Lower lobe of right lung (tissue), 2 donors: ENCODE results near the gene KRTAP22-1. TPM values are rescaled to one million over a fixed set of nuclear protein-coding genes. Genes with fewer than 3 reads are reported as not detected.

ENCODE experiments used
- ATAC-seq, 2 donors: fragments of 200-7000 bp; cut with Tn5 transposase; one replicate each; pipeline ENCODE4 v1.9.1; 2020 to 2022; ENCODE audit warnings: mild to moderate bottlenecking in 2 of 2, moderate library complexity in 2 of 2
- DNase-seq: peaks from one replicate; pipeline ENCODE4 v3.0.0-alpha.2; 2020
- H3K27ac ChIP-seq: fragments of 200-600 bp; one replicate; pipeline ENCODE4 v1.8.0; 2022
- H3K27me3 ChIP-seq: fragments of 200-600 bp; one replicate; pipeline ENCODE4 v1.8.0; 2022; ENCODE audit warnings: low read depth
- H3K36me3 ChIP-seq: fragments of 200-600 bp; one replicate; pipeline ENCODE4 v1.8.0; 2022; ENCODE audit warnings: mild to moderate bottlenecking
- H3K4me1 ChIP-seq: fragments of 200-600 bp; one replicate; pipeline ENCODE4 v1.8.0; 2022
- H3K4me3 ChIP-seq: fragments of 200-600 bp; one replicate; pipeline ENCODE4 v1.8.0; 2022; ENCODE audit warnings: mild to moderate bottlenecking
- H3K9me3 ChIP-seq: fragments of 200-600 bp; one replicate; pipeline ENCODE4 v1.8.0; 2022
- CTCF ChIP-seq: fragments of 200-600 bp; IDR thresholded peaks from one replicate; pipeline ENCODE4 v1.8.0; 2022; ENCODE audit warnings: antibody characterized with exemption, mild to moderate bottlenecking
- intact Hi-C: fragments of 100-400 bp; cut with DNase I; formaldehyde crosslinking; loops from one replicate; pipeline ENCODE4 v1.11.0; 2022
- total RNA-seq: library from RNA; stranded (reverse); fragmentation: NEBNext Ultra II Directional; extraction: Animal tissue kit (Norgen Biotek cat#: 25700); gene quantifications from one replicate; pipeline ENCODE4 v1.2.1, GENCODE V29; 2021
- donor health status: DM: no; HTN: yes; CAD: no; lungs with severe emphysema.

KRTAP22-1 gene
- total RNA-seq, 1 donor from 2014 or later, result not detected

- Histone ChIP-seq H3K9me3 (no peaks in the 10 kb centered on the region), H3K4me1 (no peaks in the 10 kb centered on the region), H3K4me3 (no peak overlapping the region), H3K36me3 (no peaks in the 10 kb centered on the region), H3K27ac (no peak overlapping the region), H3K27me3 (no peaks in the 10 kb centered on the region)
- no peak for TF ChIP-seq CTCF
- intact Hi-C loops, result no loop called here
- DNase-seq (no peak), ATAC-seq (no peak)
Measured at GRCh38 chr21:30612132-30612531, 11.2 kb downstream of the KRTAP22-1 start.

- Histone ChIP-seq H3K4me3 (no peak within 1 kb of the TSS), H3K27ac (no peak within 1 kb of the TSS), H3K36me3 (no peaks in the 10 kb centered on the region), H3K9me3 (no peaks in the 10 kb centered on the region), H3K4me1 (no peaks in the 10 kb centered on the region), H3K27me3 (no peaks in the 10 kb centered on the region)
- TF ChIP-seq CTCF, result no peak
- ATAC-seq (no peak), DNase-seq (no peak)
- intact Hi-C loops, result no loop called here
Measured at GRCh38 chr21:30613836-30614235, 12.9 kb downstream of the KRTAP22-1 start, which contains the start of gene KRTAP6-1. TSS of gene KRTAP6-1 (minus strand) at chr21:30613930. CDS start at chr21:30613904, 26 bp downstream.

GRCh38 chr21:30615199-30615598, 14.3 kb downstream of the KRTAP22-1 start:
- Histone ChIP-seq H3K36me3 (no peaks in the 10 kb centered on the region), H3K9me3 (no peaks in the 10 kb centered on the region), H3K4me1 (no peaks in the 10 kb centered on the region), H3K4me3 (no peak overlapping the region), H3K27me3 (no peaks in the 10 kb centered on the region), H3K27ac (no peak overlapping the region)
- ATAC-seq (no peak), DNase-seq (no peak)
- intact Hi-C loops, result no loop called here
- no peak for TF ChIP-seq CTCF

- no peak for TF ChIP-seq CTCF
- H3K36me3 ChIP-seq, result no peaks in the 10 kb centered on the region
- H3K9me3 ChIP-seq, result no peaks in the 10 kb centered on the region
- no peak within 1 kb of the TSS for H3K27ac ChIP-seq
- H3K27me3 ChIP-seq, result no peaks in the 10 kb centered on the region
- no peaks in the 10 kb centered on the region for H3K4me1 ChIP-seq
- ATAC-seq (no peak), DNase-seq (no peak)
- no peak within 1 kb of the TSS for H3K4me3 ChIP-seq
- intact Hi-C loops, result no loop called here
Measured at GRCh38 chr21:30616125-30616524, 15.2 kb downstream of the KRTAP22-1 start, which contains the start of gene KRTAP20-1. TSS of gene KRTAP20-1 (plus strand) at chr21:30616425. CDS start at chr21:30616455, 30 bp downstream.

GRCh38 chr21:30620080-30620479, 19.2 kb downstream of the KRTAP22-1 start:
- no peak overlapping the region for H3K27ac ChIP-seq
- H3K4me3 ChIP-seq, result no peak overlapping the region
- no peak for TF ChIP-seq CTCF
- H3K9me3 ChIP-seq, result no peaks in the 10 kb centered on the region
- H3K27me3 ChIP-seq, result no peaks in the 10 kb centered on the region
- no peak for DNase-seq
- no peaks in the 10 kb centered on the region for H3K4me1 ChIP-seq
- no peaks in the 10 kb centered on the region for H3K36me3 ChIP-seq
- no peak for ATAC-seq
- intact Hi-C loops, result no loop called here

- Histone ChIP-seq H3K27me3 (no peaks in the 10 kb centered on the region), H3K9me3 (no peaks in the 10 kb centered on the region), H3K27ac (no peak within 1 kb of the TSS), H3K4me3 (no peak within 1 kb of the TSS), H3K36me3 (no peaks in the 10 kb centered on the region), H3K4me1 (no peaks in the 10 kb centered on the region)
- DNase-seq, result no peak
- ATAC-seq, result no peak
- no peak for TF ChIP-seq CTCF
- intact Hi-C loops, result no loop called here
Measured at GRCh38 chr21:30620522-30620921, 19.6 kb downstream of the KRTAP22-1 start, which contains the start of gene KRTAP20-4. TSS of gene KRTAP20-4 (plus strand) at chr21:30620627.
